GM12875 (cell line): ENCODE measurements around the gene ADGRG2.
"Not testable (repeated sequence)": the region's sequence is repeated elsewhere in the genome, so short reads cannot be mapped to it uniquely, and the experiment has no call there.

ENCODE experiments used
- H3K4me3 ChIP-seq: one replicate; pipeline ENCODE4 v1.5.1; 2011; ENCODE audit warnings: low read depth, low read length, control low read depth
- TF ChIP-seq, protein P1 (sequence below): IDR thresholded peaks from 2 replicates; pipeline ENCODE4 v1.5.1; 2011; ENCODE audit warnings: low read depth, mild to moderate bottlenecking, control low read depth, inconsistent platforms, low read length, moderate library complexity, borderline replicate concordance; ENCODE audit not compliant: insufficient read depth

Gene ADGRG2

GRCh38 chrX:19034025-19034424 is 88.2 kb downstream of the ADGRG2 start:
- H3K4me3 ChIP-seq = no peak overlapping the region
- TF ChIP-seq, protein P1, sequence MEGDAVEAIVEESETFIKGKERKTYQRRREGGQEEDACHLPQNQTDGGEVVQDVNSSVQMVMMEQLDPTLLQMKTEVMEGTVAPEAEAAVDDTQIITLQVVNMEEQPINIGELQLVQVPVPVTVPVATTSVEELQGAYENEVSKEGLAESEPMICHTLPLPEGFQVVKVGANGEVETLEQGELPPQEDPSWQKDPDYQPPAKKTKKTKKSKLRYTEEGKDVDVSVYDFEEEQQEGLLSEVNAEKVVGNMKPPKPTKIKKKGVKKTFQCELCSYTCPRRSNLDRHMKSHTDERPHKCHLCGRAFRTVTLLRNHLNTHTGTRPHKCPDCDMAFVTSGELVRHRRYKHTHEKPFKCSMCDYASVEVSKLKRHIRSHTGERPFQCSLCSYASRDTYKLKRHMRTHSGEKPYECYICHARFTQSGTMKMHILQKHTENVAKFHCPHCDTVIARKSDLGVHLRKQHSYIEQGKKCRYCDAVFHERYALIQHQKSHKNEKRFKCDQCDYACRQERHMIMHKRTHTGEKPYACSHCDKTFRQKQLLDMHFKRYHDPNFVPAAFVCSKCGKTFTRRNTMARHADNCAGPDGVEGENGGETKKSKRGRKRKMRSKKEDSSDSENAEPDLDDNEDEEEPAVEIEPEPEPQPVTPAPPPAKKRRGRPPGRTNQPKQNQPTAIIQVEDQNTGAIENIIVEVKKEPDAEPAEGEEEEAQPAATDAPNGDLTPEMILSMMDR = no peak

GRCh38 chrX:19030805-19031204 is 91.5 kb downstream of the ADGRG2 start:
- TF ChIP-seq, protein P1 = no peak
- H3K4me3 ChIP-seq = no peak overlapping the region

DNA sequence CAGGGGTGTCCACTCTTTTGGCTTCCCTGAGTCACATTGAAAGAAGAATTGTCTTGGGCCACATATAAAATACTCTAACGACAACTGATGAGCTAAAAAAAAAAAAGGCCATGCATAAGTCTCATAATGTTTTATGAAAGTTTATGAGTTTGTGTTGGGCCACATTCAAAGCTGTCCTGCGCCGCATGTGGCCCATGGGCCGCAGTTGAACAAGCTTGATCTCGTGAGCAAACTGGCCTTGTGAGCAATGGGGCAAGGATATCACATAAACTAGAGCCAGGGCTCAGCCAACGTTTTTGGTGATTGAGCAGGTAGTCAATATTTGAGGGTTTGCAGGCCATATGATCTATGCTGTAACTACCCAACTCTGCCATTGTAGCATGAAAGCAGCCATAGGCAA is 93.7 kb downstream of the ADGRG2 start:
- TF ChIP-seq, protein P1 = no peak

DNA sequence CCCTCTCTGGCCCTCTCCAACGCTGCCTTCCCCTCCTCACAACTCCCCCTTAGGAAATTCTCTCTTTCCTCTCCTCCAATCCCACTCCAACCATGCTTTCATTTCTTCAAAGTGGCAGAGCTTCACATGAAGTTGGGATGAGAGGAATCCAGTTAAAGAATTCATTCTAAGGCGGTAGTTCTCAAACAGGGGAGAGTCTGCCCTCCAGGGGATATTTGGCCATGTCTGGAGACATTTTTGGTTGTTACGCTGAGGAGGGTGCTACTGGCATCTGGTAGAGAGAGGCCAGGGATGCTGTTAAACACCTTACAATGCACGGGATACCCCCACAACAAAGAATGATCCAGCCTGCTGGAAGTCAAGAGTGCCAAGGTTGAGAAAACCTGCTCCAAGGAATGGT is 97.9 kb downstream of the ADGRG2 start:
- TF ChIP-seq, protein P1 = no peak
- no peak overlapping the region for H3K4me3 ChIP-seq

More for the DNA sequence above, 93.7 kb downstream of the ADGRG2 start:
- H3K4me3 ChIP-seq = no peak overlapping the region

DNA sequence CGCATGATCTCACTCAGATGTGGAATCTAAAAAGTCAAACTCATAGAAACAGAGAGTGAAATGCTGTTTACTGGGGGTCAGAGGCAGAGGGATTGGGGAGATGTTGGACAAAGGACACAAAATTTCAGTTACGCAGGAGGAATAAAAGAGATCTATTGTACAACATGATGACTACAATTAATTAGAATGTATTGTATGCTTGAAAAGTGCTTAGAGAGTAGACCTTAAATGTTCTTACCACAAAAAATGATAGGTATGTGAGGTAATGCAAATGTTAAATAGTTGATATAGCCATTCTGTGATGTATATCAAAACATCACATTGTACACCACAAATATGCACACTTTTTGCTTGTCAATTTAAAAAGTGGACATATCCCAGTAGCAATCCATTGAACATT is 102.3 kb downstream of the ADGRG2 start:
- TF ChIP-seq, protein P1 = no peak

GRCh38 chrX:19017271-19017670 is 105.0 kb downstream of the ADGRG2 start:
- TF ChIP-seq, protein P1 = peak; percentile 59; the same call in 1 of the 2 replicates

More for the DNA sequence above, 102.3 kb downstream of the ADGRG2 start:
- no peak overlapping the region for H3K4me3 ChIP-seq

GRCh38 chrX:19016614-19017013 is 105.7 kb downstream of the ADGRG2 start:
- H3K4me3 ChIP-seq = not testable (repeated sequence)

More at GRCh38 chrX:19017271-19017670, 105.0 kb downstream of the ADGRG2 start:
- H3K4me3 ChIP-seq = no peak overlapping the region

GRCh38 chrX:19007868-19008267 is 114.4 kb downstream of the ADGRG2 start:
- H3K4me3 ChIP-seq = no peak overlapping the region
- TF ChIP-seq, protein P1 = no peak
